Measurements from ENCODE around the gene WSCD2. TPM values are rescaled to one million over a fixed set of nuclear protein-coding genes. Genes with fewer than 3 reads are reported as not detected.

The WSCD2 gene
- total RNA-seq, 1 experiment from 2014 or later: not detected

- BruUV-seq (replicated peaks): no TSS peak
- ChIA-PET POLR2A (no interaction called here), CTCF (no interaction called here)
- H3K9me3 Mint-ChIP-seq (ENCODE audit: unreplicated experiment): no peaks in the 10 kb centered on the region
- no peaks in the 10 kb centered on the region for H3K36me3 Mint-ChIP-seq (ENCODE audit: insufficient read depth, unreplicated experiment)
- Histone ChIP-seq H3K36me3 (ENCODE audit: control insufficient read depth, insufficient read depth, low read length) (no peaks in the 10 kb centered on the region), H3K27me3 (replicated peaks; ENCODE audit: control insufficient read depth, insufficient read depth, low read length) (no peaks in the 10 kb centered on the region), H3K9me3 (no peaks in the 10 kb centered on the region), H3K4me1 (no peaks in the 10 kb centered on the region), H3K4me3 (ENCODE audit: low read depth, low read length) (no peak overlapping the region)
- intact Hi-C loops (cut with micrococcal nuclease; ENCODE audit: unreplicated experiment): no loop called here
- no peak for TF ChIP-seq CTCF (IDR thresholded peaks at IDR 0.05; ENCODE audit: insufficient read depth in 1 of 2, low read depth in 1 of 2, low read length in 1 of 2, severe bottlenecking in 1 of 2, unreplicated experiment in 1 of 2)
- DNase-seq: no peak
- no peak overlapping the region for H3K27ac Mint-ChIP-seq (ENCODE audit: unreplicated experiment)
- H3K4me3 Mint-ChIP-seq (ENCODE audit: unreplicated experiment): no peak overlapping the region
- H3K27me3 Mint-ChIP-seq (ENCODE audit: insufficient read depth, unreplicated experiment): peaks cover 9% of the 10 kb centered on the region
- H3K4me1 Mint-ChIP-seq (ENCODE audit: low read depth, unreplicated experiment): no peaks in the 10 kb centered on the region
These were observed 34.9 kb upstream of the WSCD2 start for GRCh38 chr12:108094056-108094649.

- ChIA-PET CTCF (no interaction called here), POLR2A (no interaction called here)
- Mint-ChIP-seq H3K9me3 (ENCODE audit: unreplicated experiment) (no peaks in the 10 kb centered on the region), H3K4me3 (ENCODE audit: unreplicated experiment) (no peak overlapping the region), H3K4me1 (ENCODE audit: low read depth, unreplicated experiment) (no peaks in the 10 kb centered on the region), H3K36me3 (ENCODE audit: insufficient read depth, unreplicated experiment) (no peaks in the 10 kb centered on the region), H3K27me3 (ENCODE audit: insufficient read depth, unreplicated experiment) (peaks cover 3% of the 10 kb centered on the region), H3K27ac (ENCODE audit: unreplicated experiment) (no peak overlapping the region)
- no peak for DNase-seq
- no peaks in the 10 kb centered on the region for H3K36me3 ChIP-seq (ENCODE audit: control insufficient read depth, insufficient read depth, low read length)
- no peak for TF ChIP-seq CTCF (IDR thresholded peaks at IDR 0.05; ENCODE audit: insufficient read depth in 1 of 2, low read depth in 1 of 2, low read length in 1 of 2, severe bottlenecking in 1 of 2, unreplicated experiment in 1 of 2)
- H3K27me3 ChIP-seq (replicated peaks; ENCODE audit: control insufficient read depth, insufficient read depth, low read length): no peaks in the 10 kb centered on the region
- no TSS peak for BruUV-seq (replicated peaks)
- intact Hi-C loops (cut with micrococcal nuclease; ENCODE audit: unreplicated experiment): no loop called here
- no peaks in the 10 kb centered on the region for H3K9me3 ChIP-seq
- no peaks in the 10 kb centered on the region for H3K4me1 ChIP-seq
- H3K4me3 ChIP-seq (ENCODE audit: low read depth, low read length): no peak overlapping the region
These were observed 31.8 kb upstream of the WSCD2 start for GRCh38 chr12:108097160-108097911.

- no peak overlapping the region for H3K4me3 Mint-ChIP-seq (ENCODE audit: unreplicated experiment)
- BruUV-seq (replicated peaks): no TSS peak
- CTCF ChIA-PET: no interaction called here
- no peaks in the 10 kb centered on the region for H3K36me3 ChIP-seq (ENCODE audit: control insufficient read depth, insufficient read depth, low read length)
- no peaks in the 10 kb centered on the region for H3K36me3 Mint-ChIP-seq (ENCODE audit: insufficient read depth, unreplicated experiment)
- H3K27me3 ChIP-seq (replicated peaks; ENCODE audit: control insufficient read depth, insufficient read depth, low read length): no peaks in the 10 kb centered on the region
- H3K4me1 Mint-ChIP-seq (ENCODE audit: low read depth, unreplicated experiment): no peaks in the 10 kb centered on the region
- intact Hi-C loops (cut with micrococcal nuclease; ENCODE audit: unreplicated experiment): no loop called here
- H3K4me1 ChIP-seq: no peaks in the 10 kb centered on the region
- POLR2A ChIA-PET: no interaction called here
- no peaks in the 10 kb centered on the region for H3K9me3 Mint-ChIP-seq (ENCODE audit: unreplicated experiment)
- DNase-seq: no peak
- no peak overlapping the region for H3K4me3 ChIP-seq (ENCODE audit: low read depth, low read length)
- TF ChIP-seq CTCF (IDR thresholded peaks at IDR 0.05; ENCODE audit: insufficient read depth in 1 of 2, low read depth in 1 of 2, low read length in 1 of 2, severe bottlenecking in 1 of 2, unreplicated experiment in 1 of 2): no peak
- H3K27me3 Mint-ChIP-seq (ENCODE audit: insufficient read depth, unreplicated experiment): peaks cover 3% of the 10 kb centered on the region
- no peaks in the 10 kb centered on the region for H3K9me3 ChIP-seq
- H3K27ac Mint-ChIP-seq (ENCODE audit: unreplicated experiment): no peak overlapping the region
These were observed 30.7 kb upstream of the WSCD2 start for GRCh38 chr12:108098374-108098773.
